HL-60/S4 treated with phorbol 12-myristate 13-acetate at 8.2 ng/mL for 4 days and 3 days (cell line): ENCODE results near the gene FCSK.

Experiments
- in situ Hi-C: fragments of 300-500 bp; cut with MboI; formaldehyde crosslinking; loops from 2 replicates; pipeline ENCODE4 v1.15.0; 2022; ENCODE audit warnings: low sequenced_read_pairs

The FCSK gene

DNA sequence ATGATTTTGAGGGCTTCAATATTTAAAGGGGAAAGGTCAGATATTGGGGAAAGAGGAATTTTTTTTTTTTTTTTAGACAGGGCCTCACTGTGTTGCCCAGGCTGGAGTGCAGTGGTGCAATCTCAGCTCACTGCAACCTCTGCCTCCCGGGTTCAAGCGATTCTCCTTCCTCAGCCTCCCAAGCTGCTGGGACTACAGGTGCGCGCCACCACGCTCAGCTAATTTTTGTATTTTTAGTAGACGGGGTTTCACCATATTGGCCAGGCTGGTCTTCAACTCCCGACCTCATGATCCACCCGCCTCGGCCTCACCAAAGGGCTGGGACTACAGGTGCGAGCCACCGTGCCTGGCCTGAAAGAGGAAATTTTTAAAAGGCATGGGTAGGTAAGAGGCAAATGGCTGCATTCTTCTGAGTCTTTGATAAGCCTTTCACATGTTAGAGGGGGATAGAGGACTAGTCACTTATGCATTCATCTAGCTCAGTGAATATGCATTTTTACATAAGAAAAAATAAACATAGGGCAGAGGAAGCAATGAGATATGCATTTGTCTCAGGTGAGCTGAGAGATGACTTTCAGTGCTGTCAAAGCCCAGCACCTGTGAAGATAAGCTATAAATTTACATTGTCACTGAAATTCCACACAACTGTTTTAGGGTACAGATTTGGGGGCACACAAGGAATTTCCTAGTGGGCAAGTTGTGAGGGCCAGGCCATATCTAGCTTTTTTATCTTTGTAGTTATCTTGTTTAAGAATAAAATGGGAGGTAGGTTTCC, 1.1 kb upstream of the FCSK start:
- in situ Hi-C loops = no loop called here

DNA sequence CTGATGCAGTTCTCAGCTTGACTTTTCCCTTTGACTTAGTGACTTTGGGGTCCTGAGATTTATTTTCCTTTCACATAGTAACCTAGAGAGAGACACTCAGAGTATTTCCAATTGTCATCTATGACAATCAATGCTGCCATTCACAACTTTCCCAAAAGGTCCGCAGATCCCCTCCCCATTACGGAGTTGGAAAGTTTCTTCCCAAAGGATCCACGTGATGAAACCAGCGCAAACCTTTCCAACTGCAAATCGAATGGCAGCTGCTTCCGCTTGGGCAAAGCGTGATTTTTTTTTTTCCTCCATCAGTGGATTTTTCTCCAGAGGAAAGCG, 538 bp upstream of the FCSK start:
- in situ Hi-C loops = no loop called here

DNA sequence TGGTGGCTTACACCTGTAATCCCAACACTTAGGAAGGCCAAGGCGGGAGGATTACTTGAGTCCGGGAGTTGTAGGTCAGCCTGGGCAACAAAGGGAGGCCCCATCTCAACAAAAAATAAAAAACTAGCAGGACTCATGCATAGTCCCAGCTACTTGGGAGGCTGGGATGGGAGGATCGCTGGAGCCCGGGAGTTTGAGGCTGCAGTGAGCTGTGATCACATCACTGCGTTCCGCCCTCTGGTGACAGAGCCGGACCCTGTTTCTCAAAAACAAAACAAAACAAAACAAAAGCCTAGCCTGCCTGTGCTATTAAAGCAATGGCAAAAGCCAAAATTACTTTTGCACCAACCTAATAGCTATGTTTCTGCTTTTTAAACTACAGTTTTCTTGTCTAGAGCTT, 1.5 kb downstream of the FCSK start:
- in situ Hi-C loops = no loop called here

GRCh38 chr16:70457446-70458166, 3.2 kb downstream of the FCSK start:
- in situ Hi-C loops = no loop called here

DNA sequence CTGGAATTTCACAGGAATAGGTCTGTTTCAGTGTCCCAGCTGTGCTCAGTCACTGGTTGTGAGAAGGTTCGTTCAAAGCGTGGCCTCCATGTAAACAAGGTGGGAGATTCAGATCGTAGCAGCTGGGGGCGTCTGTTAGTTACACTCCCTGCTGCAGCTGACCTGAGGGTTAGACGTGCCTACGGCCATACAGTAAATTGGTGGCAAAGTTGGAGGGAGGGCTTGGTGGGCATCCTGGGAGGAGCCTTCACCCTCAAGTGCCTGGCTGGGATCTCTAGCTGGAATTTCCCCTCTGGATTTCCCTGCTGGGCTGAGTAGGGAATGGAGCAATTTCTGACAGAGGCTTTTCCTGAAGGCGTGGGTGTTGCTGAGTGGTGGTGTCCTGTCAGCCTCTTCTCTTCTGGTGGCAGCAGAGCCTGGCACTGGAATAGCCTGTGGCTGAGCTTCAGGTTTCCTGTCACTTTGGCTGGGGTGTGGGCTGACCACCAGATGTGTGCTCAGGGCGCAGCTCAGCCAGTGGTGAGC, 6.4 kb downstream of the FCSK start:
- in situ Hi-C loops = no loop called here

DNA sequence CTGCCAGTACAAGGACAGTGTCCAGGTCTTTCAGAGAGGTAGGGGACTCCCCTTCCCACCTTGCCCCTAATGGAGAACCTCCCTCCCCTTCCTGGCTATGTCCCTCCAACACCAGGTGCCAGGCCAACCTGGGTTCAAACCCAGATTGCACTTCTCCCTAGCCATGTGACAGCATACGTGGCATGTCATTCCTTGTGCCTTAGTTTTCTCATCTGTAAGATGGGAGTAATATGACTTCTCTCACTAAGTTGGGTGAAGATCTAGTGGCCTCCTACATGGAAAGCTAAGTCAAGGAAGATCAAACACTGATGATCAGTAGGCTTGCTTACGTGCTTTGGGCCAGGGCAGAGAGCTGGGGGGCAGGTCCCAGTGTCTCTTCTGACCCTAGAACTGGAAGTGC, 8.8 kb downstream of the FCSK start:
- in situ Hi-C loops = no loop called here

DNA sequence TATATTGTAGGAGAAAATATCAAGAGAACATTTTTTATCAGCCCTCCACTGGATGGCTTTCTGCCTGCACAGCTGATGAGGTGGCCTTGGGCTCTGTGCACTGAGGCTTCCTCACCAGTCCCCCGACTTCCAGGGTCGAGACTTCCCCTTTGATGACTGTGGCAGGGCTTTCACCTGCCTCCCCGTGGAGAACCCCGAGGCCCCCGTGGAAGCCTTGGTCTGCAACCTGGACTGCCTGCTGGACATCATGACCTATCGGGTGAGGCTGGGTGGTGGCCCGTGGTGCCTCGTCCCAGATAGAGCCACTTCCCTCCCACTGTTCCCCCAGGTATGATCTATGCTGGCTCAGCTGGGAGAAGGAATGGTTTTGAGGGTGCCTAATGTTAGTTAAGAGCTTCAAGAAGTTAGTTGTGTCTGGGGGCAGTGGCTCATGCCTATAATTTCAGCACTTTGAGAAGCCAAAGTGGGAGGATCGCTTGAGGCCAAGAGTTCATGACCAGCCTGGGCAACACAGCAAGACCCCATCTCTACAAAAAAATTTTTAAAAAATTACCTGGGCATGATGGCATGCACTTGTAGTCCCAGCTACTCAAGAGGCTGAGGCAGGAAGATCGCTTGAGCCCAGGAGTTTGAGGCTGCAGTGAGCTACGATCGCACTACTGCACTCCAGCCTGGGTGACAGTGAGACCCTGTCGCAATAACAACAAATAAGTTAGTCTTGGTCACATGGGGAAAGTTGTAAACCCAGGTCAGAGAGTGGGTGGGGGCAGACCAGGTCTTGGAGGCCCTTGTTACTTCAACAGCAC, 11.8 kb downstream of the FCSK start:
- in situ Hi-C loops = no loop called here

DNA sequence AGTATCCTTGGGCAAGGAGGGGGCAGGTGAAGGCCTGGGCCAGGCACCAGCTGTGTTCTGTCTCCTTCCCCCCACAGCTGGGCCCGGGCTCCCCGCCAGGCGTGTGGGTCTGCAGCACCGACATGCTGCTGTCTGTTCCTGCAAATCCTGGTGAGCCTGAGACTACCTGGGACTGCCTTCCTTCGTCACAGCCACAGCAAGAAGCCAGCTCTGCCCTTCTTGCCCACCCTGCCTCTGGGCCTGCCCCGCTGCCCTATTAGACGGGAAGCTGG, 12.3 kb downstream of the FCSK start:
- in situ Hi-C loops = no loop called here

DNA sequence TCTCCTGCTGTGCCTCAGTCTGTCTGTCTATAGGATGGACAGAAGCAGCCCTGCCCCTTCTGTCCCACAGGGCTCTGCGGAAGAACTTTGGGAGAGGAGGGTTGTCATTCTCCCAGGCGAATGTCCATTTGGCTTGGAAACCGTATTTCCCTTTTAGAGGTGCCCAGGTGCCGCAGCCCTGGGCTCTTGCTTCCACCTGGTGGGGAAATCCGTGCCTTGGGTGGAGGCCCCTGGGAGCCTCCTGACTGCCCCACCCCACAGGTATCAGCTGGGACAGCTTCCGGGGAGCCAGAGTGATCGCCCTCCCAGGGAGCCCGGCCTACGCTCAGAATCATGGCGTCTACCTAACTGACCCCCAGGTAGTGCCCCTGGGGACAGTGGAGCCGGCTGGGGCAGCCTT, 12.7 kb downstream of the FCSK start:
- in situ Hi-C loops = no loop called here

DNA sequence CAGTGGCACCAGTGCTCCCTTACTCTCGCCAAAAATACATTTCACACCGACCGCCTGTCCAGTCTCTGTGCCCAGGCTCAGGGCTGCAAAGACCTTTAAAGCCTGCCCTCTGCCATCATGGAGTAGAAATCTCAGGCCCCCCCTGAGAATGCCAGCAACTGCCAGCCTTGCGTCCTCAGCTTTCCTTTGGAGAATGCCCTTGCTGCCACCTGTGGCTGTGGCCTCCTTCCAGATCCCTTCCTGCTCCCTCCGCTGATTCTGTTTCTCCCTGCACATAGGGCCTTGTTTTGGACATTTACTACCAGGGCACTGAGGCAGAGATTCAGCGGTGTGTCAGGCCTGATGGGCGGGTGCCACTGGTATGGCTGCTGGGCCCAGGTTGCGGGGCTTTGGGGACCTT, 13.2 kb downstream of the FCSK start:
- in situ Hi-C loops = no loop called here

- in situ Hi-C loops = no loop called here
These were observed 14.6 kb downstream of the FCSK start for GRCh38 chr16:70468776-70469525.

GRCh38 chr16:70470141-70470926, 15.9 kb downstream of the FCSK start:
- in situ Hi-C loops = no loop called here

- in situ Hi-C loops = no loop called here
These were observed 16.5 kb downstream of the FCSK start for GRCh38 chr16:70470927-70471341.

GRCh38 chr16:70472786-70473433, 18.5 kb downstream of the FCSK start:
- in situ Hi-C loops = no loop called here

DNA sequence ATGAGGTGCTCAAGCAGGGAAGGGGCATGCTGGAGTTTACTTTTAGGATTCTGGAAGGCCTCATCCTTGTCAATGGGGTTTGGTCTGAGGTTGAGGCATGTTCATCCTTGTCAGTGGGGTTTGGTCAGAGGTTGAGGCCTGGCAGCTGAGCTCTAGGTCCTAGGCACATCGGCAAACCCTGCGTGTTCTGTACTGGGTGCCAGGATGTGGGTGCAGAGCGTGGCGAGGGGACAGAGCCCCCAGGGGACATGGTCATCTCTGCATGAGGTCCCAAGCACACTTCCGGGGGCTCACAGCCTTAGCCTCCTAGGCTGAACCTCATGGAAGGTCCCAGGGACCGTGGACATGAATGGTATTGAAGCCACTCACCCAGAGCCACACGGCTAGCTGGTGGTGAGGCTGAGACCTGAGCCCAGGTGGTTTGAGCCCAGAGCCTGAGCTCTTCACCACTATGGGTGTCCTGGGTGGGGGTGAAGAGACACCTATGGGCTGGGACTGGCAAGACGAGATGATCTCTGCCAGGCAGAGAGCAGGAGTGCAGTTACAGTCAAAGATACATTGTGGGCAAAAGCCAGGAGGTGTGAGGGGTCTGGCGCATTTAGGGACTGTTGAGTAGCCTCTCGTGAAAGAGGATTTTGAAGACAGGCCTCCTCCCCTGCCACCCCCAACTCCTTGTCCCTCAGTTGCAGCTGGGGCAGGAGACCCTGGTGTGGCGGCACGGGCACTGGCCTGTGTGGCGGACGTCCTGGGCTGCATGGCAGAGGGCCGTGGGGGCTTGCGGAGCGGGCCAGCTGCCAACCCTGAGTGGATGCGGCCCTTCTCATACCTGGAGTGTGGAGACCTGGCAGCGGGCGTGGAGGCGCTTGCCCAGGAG, 19.3 kb downstream of the FCSK start:
- in situ Hi-C loops = no loop called here

- in situ Hi-C loops = loop anchor here (25.0 kb wide), 1 partner anchor 87 kb away; no protein-coding TSS in a partner anchor
These were observed 20.1 kb downstream of the FCSK start for GRCh38 chr16:70474320-70475053.

GRCh38 chr16:70475054-70475871, 20.9 kb downstream of the FCSK start:
- in situ Hi-C loops = loop anchor here (25.0 kb wide), 1 partner anchor 88 kb away; no protein-coding TSS in a partner anchor
